ENCODE data around the gene BTNL8.
A peak's percentile ranks its signal among the peaks of the same experiment; 100 is the strongest.

BTNL8 gene

GRCh38 chr5:180860887-180861822, 37.8 kb upstream of the BTNL8 start, which contains the start of gene ZFP62:
Gene ZFP62 (minus strand): TSS chr5:180861276. CDS start chr5:180861219, 57 bp downstream.
- H3K27ac ChIP-seq (ENCODE audit: insufficient read depth, low read length, poor library complexity, severe bottlenecking): peak within 1 kb of the TSS; percentile 79
- peak; percentile 71 to 77 (median 75) for DNase-seq
- H3K27me3 ChIP-seq (replicated peaks; ENCODE audit: control insufficient read depth, insufficient read depth, low read length, poor library complexity, severe bottlenecking): no peaks in the 10 kb centered on the region
- H3K9me3 ChIP-seq (ENCODE audit: control insufficient read depth, low read length): no peaks in the 10 kb centered on the region
- H3K4me1 ChIP-seq (ENCODE audit: control insufficient read depth, insufficient read depth, low read length, poor library complexity, severe bottlenecking): peaks cover 6% of the 10 kb centered on the region
- H3K36me3 ChIP-seq (ENCODE audit: control insufficient read depth, insufficient read depth, low read length): peaks cover 4% of the 10 kb centered on the region
- H3K4me3 ChIP-seq (ENCODE audit: insufficient read depth, low read depth, low read length, poor library complexity, severe bottlenecking): peak within 1 kb of the TSS; percentile 70

GRCh38 chr5:180862645-180863044, 36.3 kb upstream of the BTNL8 start:
- no peaks in the 10 kb centered on the region for H3K27me3 ChIP-seq (replicated peaks; ENCODE audit: control insufficient read depth, insufficient read depth, low read length, poor library complexity, severe bottlenecking)
- no peak overlapping the region for H3K27ac ChIP-seq (ENCODE audit: insufficient read depth, low read length, poor library complexity, severe bottlenecking)
- H3K4me1 ChIP-seq (ENCODE audit: control insufficient read depth, insufficient read depth, low read length, poor library complexity, severe bottlenecking): peaks cover 6% of the 10 kb centered on the region
- no peak overlapping the region for H3K4me3 ChIP-seq (ENCODE audit: insufficient read depth, low read depth, low read length, poor library complexity, severe bottlenecking)
- no peaks in the 10 kb centered on the region for H3K9me3 ChIP-seq (ENCODE audit: control insufficient read depth, low read length)
- peaks cover 4% of the 10 kb centered on the region for H3K36me3 ChIP-seq (ENCODE audit: control insufficient read depth, insufficient read depth, low read length)
- DNase-seq: no peak

GRCh38 chr5:180865981-180866695, 32.8 kb upstream of the BTNL8 start:
- H3K36me3 ChIP-seq (ENCODE audit: control insufficient read depth, insufficient read depth, low read length): no peaks in the 10 kb centered on the region
- DNase-seq: no peak
- no peak overlapping the region for H3K4me3 ChIP-seq (ENCODE audit: insufficient read depth, low read depth, low read length, poor library complexity, severe bottlenecking)
- no peaks in the 10 kb centered on the region for H3K9me3 ChIP-seq (ENCODE audit: control insufficient read depth, low read length)
- no peak overlapping the region for H3K27ac ChIP-seq (ENCODE audit: insufficient read depth, low read length, poor library complexity, severe bottlenecking)
- no peaks in the 10 kb centered on the region for H3K27me3 ChIP-seq (replicated peaks; ENCODE audit: control insufficient read depth, insufficient read depth, low read length, poor library complexity, severe bottlenecking)
- peaks cover 6% of the 10 kb centered on the region for H3K4me1 ChIP-seq (ENCODE audit: control insufficient read depth, insufficient read depth, low read length, poor library complexity, severe bottlenecking)

GRCh38 chr5:180866985-180867384, 32.0 kb upstream of the BTNL8 start:
- H3K4me3 ChIP-seq (ENCODE audit: insufficient read depth, low read depth, low read length, poor library complexity, severe bottlenecking): no peak overlapping the region
- no peaks in the 10 kb centered on the region for H3K9me3 ChIP-seq (ENCODE audit: control insufficient read depth, low read length)
- no peak overlapping the region for H3K27ac ChIP-seq (ENCODE audit: insufficient read depth, low read length, poor library complexity, severe bottlenecking)
- H3K27me3 ChIP-seq (replicated peaks; ENCODE audit: control insufficient read depth, insufficient read depth, low read length, poor library complexity, severe bottlenecking): no peaks in the 10 kb centered on the region
- DNase-seq: no peak
- no peaks in the 10 kb centered on the region for H3K4me1 ChIP-seq (ENCODE audit: control insufficient read depth, insufficient read depth, low read length, poor library complexity, severe bottlenecking)
- no peaks in the 10 kb centered on the region for H3K36me3 ChIP-seq (ENCODE audit: control insufficient read depth, insufficient read depth, low read length)

- Histone ChIP-seq H3K4me1 (ENCODE audit: control insufficient read depth, insufficient read depth, low read length, poor library complexity, severe bottlenecking) (peaks cover 3% of the 10 kb centered on the region), H3K36me3 (ENCODE audit: control insufficient read depth, insufficient read depth, low read length) (no peaks in the 10 kb centered on the region), H3K4me3 (ENCODE audit: insufficient read depth, low read depth, low read length, poor library complexity, severe bottlenecking) (no peak overlapping the region), H3K27me3 (replicated peaks; ENCODE audit: control insufficient read depth, insufficient read depth, low read length, poor library complexity, severe bottlenecking) (no peaks in the 10 kb centered on the region), H3K27ac (ENCODE audit: insufficient read depth, low read length, poor library complexity, severe bottlenecking) (no peak overlapping the region), H3K9me3 (ENCODE audit: control insufficient read depth, low read length) (no peaks in the 10 kb centered on the region)
- DNase-seq: peak; percentile 14 to 40 (median 31)
Measured at GRCh38 chr5:180868960-180869359, 30.0 kb upstream of the BTNL8 start.

- H3K27ac ChIP-seq (ENCODE audit: insufficient read depth, low read length, poor library complexity, severe bottlenecking): no peak overlapping the region
- no peak overlapping the region for H3K4me3 ChIP-seq (ENCODE audit: insufficient read depth, low read depth, low read length, poor library complexity, severe bottlenecking)
- H3K36me3 ChIP-seq (ENCODE audit: control insufficient read depth, insufficient read depth, low read length): no peaks in the 10 kb centered on the region
- H3K27me3 ChIP-seq (replicated peaks; ENCODE audit: control insufficient read depth, insufficient read depth, low read length, poor library complexity, severe bottlenecking): no peaks in the 10 kb centered on the region
- H3K4me1 ChIP-seq (ENCODE audit: control insufficient read depth, insufficient read depth, low read length, poor library complexity, severe bottlenecking): peaks cover 3% of the 10 kb centered on the region
- no peaks in the 10 kb centered on the region for H3K9me3 ChIP-seq (ENCODE audit: control insufficient read depth, low read length)
- DNase-seq: no peak
Measured at GRCh38 chr5:180869587-180869986, 29.4 kb upstream of the BTNL8 start.

- no peak overlapping the region for H3K27ac ChIP-seq (ENCODE audit: insufficient read depth, low read length, poor library complexity, severe bottlenecking)
- no peaks in the 10 kb centered on the region for H3K9me3 ChIP-seq (ENCODE audit: control insufficient read depth, low read length)
- no peaks in the 10 kb centered on the region for H3K36me3 ChIP-seq (ENCODE audit: control insufficient read depth, insufficient read depth, low read length)
- DNase-seq: no peak
- no peak overlapping the region for H3K4me3 ChIP-seq (ENCODE audit: insufficient read depth, low read depth, low read length, poor library complexity, severe bottlenecking)
- no peaks in the 10 kb centered on the region for H3K27me3 ChIP-seq (replicated peaks; ENCODE audit: control insufficient read depth, insufficient read depth, low read length, poor library complexity, severe bottlenecking)
- peaks cover 3% of the 10 kb centered on the region for H3K4me1 ChIP-seq (ENCODE audit: control insufficient read depth, insufficient read depth, low read length, poor library complexity, severe bottlenecking)
Measured at GRCh38 chr5:180870276-180871068, 28.5 kb upstream of the BTNL8 start.

- H3K36me3 ChIP-seq (ENCODE audit: control insufficient read depth, insufficient read depth, low read length): no peaks in the 10 kb centered on the region
- H3K4me1 ChIP-seq (ENCODE audit: control insufficient read depth, insufficient read depth, low read length, poor library complexity, severe bottlenecking): peaks cover 3% of the 10 kb centered on the region
- no peaks in the 10 kb centered on the region for H3K27me3 ChIP-seq (replicated peaks; ENCODE audit: control insufficient read depth, insufficient read depth, low read length, poor library complexity, severe bottlenecking)
- DNase-seq: no peak
- H3K4me3 ChIP-seq (ENCODE audit: insufficient read depth, low read depth, low read length, poor library complexity, severe bottlenecking): no peak overlapping the region
- no peaks in the 10 kb centered on the region for H3K9me3 ChIP-seq (ENCODE audit: control insufficient read depth, low read length)
- no peak overlapping the region for H3K27ac ChIP-seq (ENCODE audit: insufficient read depth, low read length, poor library complexity, severe bottlenecking)
Measured at GRCh38 chr5:180872419-180872818, 26.5 kb upstream of the BTNL8 start.

- H3K4me3 ChIP-seq (ENCODE audit: insufficient read depth, low read depth, low read length, poor library complexity, severe bottlenecking): no peak overlapping the region
- peaks cover 3% of the 10 kb centered on the region for H3K4me1 ChIP-seq (ENCODE audit: control insufficient read depth, insufficient read depth, low read length, poor library complexity, severe bottlenecking)
- H3K9me3 ChIP-seq (ENCODE audit: control insufficient read depth, low read length): no peaks in the 10 kb centered on the region
- H3K27me3 ChIP-seq (replicated peaks; ENCODE audit: control insufficient read depth, insufficient read depth, low read length, poor library complexity, severe bottlenecking): no peaks in the 10 kb centered on the region
- H3K27ac ChIP-seq (ENCODE audit: insufficient read depth, low read length, poor library complexity, severe bottlenecking): no peak overlapping the region
- peak; percentile 13 to 23 (median 18) for DNase-seq
- H3K36me3 ChIP-seq (ENCODE audit: control insufficient read depth, insufficient read depth, low read length): no peaks in the 10 kb centered on the region
Measured at GRCh38 chr5:180873615-180874520, 25.1 kb upstream of the BTNL8 start.
